CD1c-positive myeloid dendritic cell (primary cell): ENCODE results near the gene TAS2R16.

Source experiments
- DNase-seq: peaks from one replicate; pipeline ENCODE4 v3.0.0-alpha.2; 2016; ENCODE audit errors: extremely low spot score

TAS2R16 gene

DNA sequence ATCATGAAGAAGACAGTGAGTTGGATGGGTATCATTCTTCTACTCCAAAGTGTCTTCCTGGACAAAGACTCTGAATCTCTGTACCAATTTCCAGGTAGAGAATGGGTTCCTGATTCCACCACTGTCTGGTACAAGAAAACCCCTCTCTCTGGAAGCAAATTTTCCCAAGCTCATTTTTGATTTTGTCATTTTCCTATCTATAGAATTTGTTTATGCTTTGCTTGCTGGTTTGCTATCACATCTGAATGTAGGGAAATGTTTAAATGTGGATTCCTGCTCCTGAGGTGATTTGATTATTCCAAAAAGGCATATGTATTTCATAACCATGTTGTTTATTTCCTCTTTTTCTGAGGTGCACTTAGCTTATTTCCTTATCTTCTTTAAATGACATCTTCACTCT, at the start of gene TAS2R16:
TAS2R16 (minus strand) TSS at position 101 of the 400 bp plus-strand sequence; CDS start at position 35, 66 bp downstream.
- DNase-seq = no peak

GRCh38 chr7:123043642-123044041, 48.1 kb upstream of the TAS2R16 start:
- DNase-seq = no peak

- no peak for DNase-seq
Measured at GRCh38 chr7:123041101-123041500, 45.6 kb upstream of the TAS2R16 start.

- DNase-seq = no peak
Measured at GRCh38 chr7:123039269-123039668, 43.8 kb upstream of the TAS2R16 start.

DNA sequence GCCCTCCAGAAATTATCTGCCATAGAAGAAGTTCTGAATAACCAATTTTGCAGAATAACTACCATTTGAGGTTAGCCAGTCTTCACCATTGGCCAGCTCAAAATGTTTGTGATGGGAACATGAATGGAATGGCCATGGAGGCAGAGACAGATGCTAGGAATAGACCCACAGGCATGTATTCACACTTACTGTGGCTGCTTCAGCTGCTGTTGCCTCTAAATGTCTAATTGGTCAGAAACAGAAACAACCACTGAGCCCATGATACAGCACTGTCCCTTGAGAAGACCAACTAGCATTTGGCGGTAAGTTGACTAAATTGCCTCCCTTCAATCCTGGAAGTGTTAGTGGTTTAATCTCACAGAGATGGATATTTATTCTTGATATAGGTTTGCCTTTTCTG, 38.6 kb upstream of the TAS2R16 start:
- no peak for DNase-seq

- no peak for DNase-seq
Measured at GRCh38 chr7:123030631-123031030, 35.1 kb upstream of the TAS2R16 start.

- DNase-seq = no peak
Measured at GRCh38 chr7:123028339-123028738, 32.8 kb upstream of the TAS2R16 start.

- no peak for DNase-seq
Measured at GRCh38 chr7:123026251-123026650, 30.8 kb upstream of the TAS2R16 start.

DNA sequence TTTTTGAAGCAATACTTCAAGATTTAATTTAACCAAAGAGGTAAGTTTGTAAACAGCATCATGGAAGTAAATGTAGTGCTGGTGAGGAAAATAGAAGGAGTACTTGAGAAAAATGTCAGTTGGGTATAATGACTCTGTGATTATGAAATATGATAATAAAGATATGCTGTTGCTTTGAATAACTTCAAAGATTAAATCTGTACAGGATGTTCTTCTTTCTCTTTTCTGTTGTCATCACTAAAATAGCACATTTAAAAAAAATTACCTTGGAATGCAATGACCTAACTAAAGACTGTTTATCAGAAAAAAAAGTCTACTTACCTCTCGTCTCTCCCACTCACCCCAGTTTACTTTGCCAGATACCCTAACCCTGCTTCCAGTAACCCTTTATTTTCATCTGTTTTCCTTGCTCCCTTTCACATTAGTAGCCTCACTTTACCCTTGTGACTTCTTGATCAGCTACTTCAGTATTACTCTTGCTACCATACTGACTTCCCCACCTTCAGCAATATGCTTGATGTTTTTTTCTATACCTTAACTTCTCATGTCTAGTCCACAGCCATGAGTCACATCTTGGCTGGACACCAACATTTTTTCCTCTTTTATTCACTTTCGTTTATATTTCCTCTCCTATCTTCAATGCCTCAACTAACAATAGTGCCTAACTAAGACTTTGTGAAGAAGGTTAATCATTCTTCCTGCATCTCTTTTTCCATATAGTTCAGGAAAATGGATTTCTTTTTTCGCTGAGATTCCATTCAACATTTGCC, 29.7 kb upstream of the TAS2R16 start:
- no peak for DNase-seq

- DNase-seq = no peak
Measured at GRCh38 chr7:123023126-123023525, 27.6 kb upstream of the TAS2R16 start.

DNA sequence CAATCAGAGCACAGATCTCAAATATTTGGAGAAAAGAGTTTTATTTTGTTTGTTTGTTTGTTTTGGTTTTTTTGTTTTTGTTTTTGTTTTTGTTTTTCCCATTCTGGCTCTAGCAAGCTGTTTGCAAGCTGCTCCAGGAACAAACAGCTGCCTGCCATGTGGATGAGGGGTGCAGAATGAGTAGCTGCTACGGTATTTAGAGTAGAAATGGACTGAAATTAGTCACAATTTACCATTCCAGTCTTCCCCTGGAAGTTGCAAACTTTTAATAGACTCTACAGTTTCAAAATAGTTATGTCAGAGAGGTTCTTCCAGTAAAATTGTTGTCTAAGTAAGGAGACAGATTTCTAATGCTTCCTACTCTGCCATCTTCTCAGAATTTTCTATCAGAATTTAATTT, 27.1 kb upstream of the TAS2R16 start:
- DNase-seq = no peak

GRCh38 chr7:123012435-123012834, 16.9 kb upstream of the TAS2R16 start:
- DNase-seq = no peak

DNA sequence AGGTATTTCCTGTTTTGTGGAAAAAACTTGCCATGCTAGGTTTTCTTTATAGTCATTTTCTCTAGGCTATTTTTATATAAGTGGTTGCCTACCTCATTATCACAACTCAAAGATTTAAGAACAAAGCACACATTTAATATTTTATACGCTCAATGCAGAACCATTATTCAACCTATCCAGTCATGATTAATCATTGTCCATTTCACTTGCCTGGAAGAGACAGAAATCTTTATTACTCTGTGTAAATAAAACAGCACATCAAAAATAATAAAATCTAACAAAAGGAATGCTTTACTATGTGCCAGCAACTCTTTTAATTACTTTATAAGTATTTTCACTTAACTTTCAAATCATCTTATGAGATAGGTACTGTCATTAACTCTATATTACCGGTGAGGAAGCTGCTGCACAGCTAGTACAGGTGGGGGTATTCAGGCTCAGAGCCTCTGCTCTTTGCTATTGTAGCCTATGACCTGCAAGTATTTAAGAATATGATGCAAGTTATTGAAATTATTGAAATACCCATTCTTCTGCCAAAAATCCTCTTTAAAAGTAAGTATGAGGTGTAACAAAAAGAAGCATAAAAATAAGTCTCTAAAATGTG, 16.4 kb upstream of the TAS2R16 start:
- DNase-seq = no peak

- DNase-seq = no peak
Measured at GRCh38 chr7:123004931-123005330, 9.4 kb upstream of the TAS2R16 start.

DNA sequence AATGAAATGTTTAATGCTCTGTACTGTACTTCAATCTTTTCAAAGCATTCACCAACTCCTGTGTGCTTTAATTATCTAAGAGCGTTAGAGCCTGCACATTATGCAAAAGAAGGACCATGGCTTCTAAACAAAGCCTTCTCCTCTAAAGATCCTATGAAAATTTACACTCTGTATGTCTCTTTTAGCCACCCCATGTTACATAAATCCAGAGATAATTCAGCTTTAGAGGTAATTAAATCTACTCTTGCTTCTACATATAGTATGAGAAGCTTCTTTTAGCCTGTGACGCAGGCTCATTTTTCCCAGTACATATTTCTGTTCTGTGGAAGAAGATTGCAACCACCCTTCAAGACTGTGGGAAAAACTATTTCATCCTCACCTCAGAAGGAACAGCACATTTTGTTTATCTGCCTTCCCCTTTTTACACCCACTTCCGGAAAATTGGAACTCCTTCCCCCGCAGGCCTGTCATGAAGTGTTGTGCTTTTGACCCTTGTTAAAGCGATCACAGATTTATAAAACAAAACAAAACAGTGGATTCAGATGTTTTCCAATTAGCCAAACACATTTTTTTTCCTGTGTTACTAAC, 8.1 kb upstream of the TAS2R16 start:
- no peak for DNase-seq

GRCh38 chr7:122989577-122989976, 5.9 kb downstream of the TAS2R16 start:
- DNase-seq = no peak

DNA sequence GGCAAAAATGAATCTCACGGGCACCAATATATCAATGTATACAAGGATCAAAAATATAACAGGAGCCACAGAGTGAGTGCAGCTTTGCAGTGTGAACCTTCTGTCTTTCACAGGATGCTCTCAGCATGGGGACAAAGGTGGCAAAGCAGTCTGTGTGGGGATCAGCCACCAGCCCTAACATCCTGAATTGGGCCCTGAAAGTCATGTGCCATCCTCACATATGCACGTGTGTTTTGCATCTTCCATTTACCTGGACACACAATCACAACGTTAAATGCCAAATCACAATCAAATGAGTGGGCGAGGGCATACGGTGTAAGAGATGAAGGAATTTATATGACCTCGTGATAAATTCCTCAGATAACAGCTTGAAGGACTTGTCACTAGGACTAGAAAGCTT, 6.5 kb downstream of the TAS2R16 start:
- DNase-seq = no peak

DNA sequence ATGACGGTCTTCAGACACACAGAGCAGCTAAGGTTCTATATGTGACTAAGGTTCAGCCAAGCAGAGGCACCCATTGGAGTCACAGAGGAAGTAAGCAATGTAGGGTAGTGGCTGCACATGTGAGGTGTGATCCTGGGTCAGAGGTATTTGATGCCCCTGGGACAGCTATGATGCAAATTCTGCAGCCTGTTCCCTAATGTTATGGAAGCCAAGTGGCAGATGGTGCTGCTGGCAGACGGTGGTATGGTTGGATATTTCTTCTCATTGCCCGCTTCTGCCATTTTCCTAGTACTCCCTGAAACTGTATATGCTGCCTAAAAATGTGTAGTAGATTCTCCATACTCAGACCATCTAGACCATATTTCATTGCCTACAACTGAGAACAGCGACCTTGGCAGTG, 7.2 kb downstream of the TAS2R16 start:
- DNase-seq = no peak

- no peak for DNase-seq
Measured at GRCh38 chr7:122987463-122987862, 8.0 kb downstream of the TAS2R16 start.

DNA sequence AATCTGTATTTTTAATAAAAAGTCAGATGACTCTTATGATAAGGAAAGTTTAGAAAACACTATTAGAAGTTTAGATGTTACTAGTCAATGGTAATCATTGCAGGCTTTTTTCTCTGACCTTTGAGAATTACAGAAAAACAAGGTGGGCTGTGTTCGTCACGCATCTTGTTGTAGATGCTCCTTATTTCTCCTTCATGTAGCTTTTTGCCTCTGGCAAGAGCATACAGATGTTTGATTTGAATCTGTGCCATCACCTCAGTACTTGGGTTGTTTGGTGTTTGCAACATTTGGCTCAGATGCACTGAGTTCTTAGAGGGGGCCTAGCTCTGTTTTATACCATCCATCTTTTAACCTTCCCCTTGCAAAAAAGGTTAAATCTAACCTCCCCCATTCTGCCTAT, 11.5 kb downstream of the TAS2R16 start:
- DNase-seq = no peak

DNA sequence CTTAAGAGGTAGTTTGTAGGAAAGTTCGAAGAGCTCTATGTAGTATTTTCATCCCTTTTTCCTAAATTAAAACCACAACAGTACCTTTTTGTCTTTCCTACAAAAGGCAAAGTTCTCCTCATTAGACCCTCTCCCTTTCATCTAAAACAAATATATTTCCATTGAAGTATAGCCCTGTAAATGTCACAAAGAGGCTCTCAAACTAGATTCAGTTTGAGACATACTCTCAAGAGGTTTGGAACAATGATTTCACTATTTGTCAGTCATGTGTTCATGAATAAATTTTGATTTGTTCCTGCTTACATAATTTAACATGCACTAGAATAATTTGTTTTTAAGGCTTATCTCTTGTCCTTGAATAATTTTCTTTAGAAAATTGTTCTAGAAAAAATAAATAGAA, 12.2 kb downstream of the TAS2R16 start:
- DNase-seq = no peak

- no peak for DNase-seq
Measured at GRCh38 chr7:122975341-122975740, 20.2 kb downstream of the TAS2R16 start.

DNA sequence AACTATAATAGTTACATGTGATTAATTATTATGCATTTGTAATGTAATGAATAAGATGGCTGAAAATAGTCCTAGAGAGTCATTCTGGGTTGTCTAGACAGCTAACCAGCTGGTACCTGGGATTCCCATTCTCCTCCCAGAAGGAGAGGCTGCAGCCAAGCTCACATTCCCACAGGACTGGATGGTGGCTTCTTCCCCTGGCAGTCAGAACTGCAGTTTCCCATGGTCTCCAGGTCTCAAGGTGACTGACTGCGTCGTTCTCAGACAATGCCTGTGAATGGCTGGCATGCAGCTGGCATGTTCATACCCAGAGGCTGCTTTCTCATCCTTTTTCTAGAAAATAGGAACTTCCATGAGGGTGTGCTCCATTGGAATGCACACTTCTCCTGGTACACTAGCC, 21.3 kb downstream of the TAS2R16 start:
- no peak for DNase-seq
